Gastroesophageal sphincter (tissue), 4 donors: Measurements from ENCODE around the gene PLAC8L1. TPM values are rescaled to one million over a fixed set of nuclear protein-coding genes. Genes with fewer than 3 reads are reported as not detected.

ENCODE experiments used
- ATAC-seq: fragments of 150-250 bp; one replicate; pipeline ENCODE4 v1.9.1; 2016; ENCODE audit warnings: mild to moderate bottlenecking, moderate library complexity
- H3K27ac ChIP-seq, 4 donors: fragments of 200-600 bp; sonication (generic) in 3 of 4; 1 replicate in 3 of 4; 2 replicates in 1 of 4; pipeline ENCODE4 v1.5.1; 2016 to 2019
- H3K27me3 ChIP-seq: fragments of 200-600 bp; sonication (generic); one replicate; pipeline ENCODE4 v1.5.1; 2019
- H3K36me3 ChIP-seq, 2 donors: fragments of 200-600 bp; sonication (generic); one replicate each; pipeline ENCODE4 v1.5.1; 2019; ENCODE audit warnings: control low read depth in 1 of 2
- H3K4me1 ChIP-seq, 3 donors: fragments of 200-600 bp; sonication (generic); 1 replicate in 2 of 3; 2 replicates in 1 of 3; pipeline ENCODE4 v1.5.1; 2016 to 2019; ENCODE audit warnings: control low read depth in 2 of 3
- H3K4me3 ChIP-seq, 2 donors: fragments of 200-600 bp; sonication (generic); one replicate each; pipeline ENCODE4 v1.5.1; 2019; ENCODE audit warnings: mild to moderate bottlenecking in 1 of 2, moderate library complexity in 1 of 2
- H3K9me3 ChIP-seq, 3 donors: fragments of 200-600 bp; sonication (generic); one replicate each; pipeline ENCODE4 v1.5.1; 2017 to 2019; ENCODE audit warnings: control low read depth in 2 of 3
- CTCF ChIP-seq, 4 experiments: fragments of 200-600 bp in 2 of 4; fragments of 450-650 bp in 2 of 4; sonication (generic) in 1 of 4; IDR thresholded peaks; one replicate each; pipeline ENCODE4 v1.5.1; 2017 to 2019; ENCODE audit warnings: antibody characterized with exemption in 4 of 4, mild to moderate bottlenecking in 2 of 4, moderate library complexity in 2 of 4
- EP300 ChIP-seq: sonication (generic); formaldehyde crosslinking; IDR thresholded peaks from one replicate; pipeline ENCODE4 v1.6.1; 2017; ENCODE audit warnings: antibody characterized with exemption, mild to moderate bottlenecking
- POLR2A ChIP-seq, 2 donors: fragments of 450-650 bp; IDR thresholded peaks; one replicate each; pipeline ENCODE4 v1.6.1; 2017; ENCODE audit warnings: antibody characterized with exemption in 2 of 2, mild to moderate bottlenecking in 2 of 2, moderate library complexity in 1 of 2
- POLR2AphosphoS5 ChIP-seq: sonication (generic); formaldehyde crosslinking; IDR thresholded peaks from one replicate; pipeline ENCODE4 v1.6.1; 2017; ENCODE audit warnings: antibody characterized with exemption
- WGBS, 2 donors: methylation state at CpG; one replicate each; pipeline ENCODE4 v1.1.5; 2018; ENCODE audit warnings: low coverage in 1 of 2; 5-methylcytosine and 5-hydroxymethylcytosine counted together
- total RNA-seq, 4 donors: library from RNA; depleted of rRNA; stranded (reverse); fragments of >200 nt; gene quantifications; one replicate each; pipeline ENCODE4 v1.1.0, GENCODE V29; 2016

PLAC8L1 gene
- total RNA-seq, 4 donors from 2014 or later: 1.2 TPM; not detected in 3

GRCh38 chr5:146069780-146070099 lies 35.6 kb downstream of the PLAC8L1 start:
- TF ChIP-seq POLR2A (IDR thresholded peaks at IDR 0.05): no peak
- no peak for TF ChIP-seq CTCF (IDR thresholded peaks at IDR 0.05)
- TF ChIP-seq POLR2AphosphoS5: no peak
- WGBS, 2 donors: 92 to 100% methylated on average over 2 of the region's 2 CpGs
- Histone ChIP-seq H3K9me3 (no peaks in the 10 kb centered on the region), H3K4me1 (peaks cover 0 to 4% (median 0%) of the 10 kb centered on the region in 3 donors), H3K36me3 (no peaks in the 10 kb centered on the region), H3K4me3 (no peak overlapping the region), H3K27ac (no peak overlapping the region), H3K27me3 (no peaks in the 10 kb centered on the region)
- no peak for ATAC-seq

- Histone ChIP-seq H3K27ac (no peak overlapping the region), H3K4me1 (peaks cover 0 to 4% (median 0%) of the 10 kb centered on the region in 3 donors), H3K27me3 (no peaks in the 10 kb centered on the region), H3K36me3 (no peaks in the 10 kb centered on the region), H3K4me3 (no peak overlapping the region), H3K9me3 (no peaks in the 10 kb centered on the region)
- no peak for ATAC-seq
- TF ChIP-seq CTCF (IDR thresholded peaks at IDR 0.05): no peak
- no peak for TF ChIP-seq POLR2AphosphoS5
- TF ChIP-seq POLR2A (IDR thresholded peaks at IDR 0.05): no peak
- no peak for TF ChIP-seq EP300
- WGBS, 2 donors: 88 to 100% methylated on average over 3 to 5 of the region's 6 CpGs
These were observed 36.2 kb downstream of the PLAC8L1 start for GRCh38 chr5:146068977-146069779.

- H3K4me1 ChIP-seq: peaks cover 0 to 4% (median 0%) of the 10 kb centered on the region in 3 donors
- H3K4me3 ChIP-seq: no peak overlapping the region
- no peak for ATAC-seq
- H3K36me3 ChIP-seq: no peaks in the 10 kb centered on the region
- H3K27ac ChIP-seq: no peak overlapping the region
- no peaks in the 10 kb centered on the region for H3K9me3 ChIP-seq
- no peaks in the 10 kb centered on the region for H3K27me3 ChIP-seq
- WGBS, 2 donors: 41 to 54% methylated on average over 2 to 7 of the region's 9 CpGs
- no peak for TF ChIP-seq POLR2AphosphoS5
- no peak for TF ChIP-seq EP300
- TF ChIP-seq POLR2A (IDR thresholded peaks at IDR 0.05): no peak
- TF ChIP-seq CTCF (IDR thresholded peaks at IDR 0.05): no peak
These were observed 37.2 kb downstream of the PLAC8L1 start for GRCh38 chr5:146068206-146068605.

GRCh38 chr5:146066968-146067367 lies 38.4 kb downstream of the PLAC8L1 start:
- ATAC-seq: no peak
- H3K4me1 ChIP-seq: peaks cover 0 to 4% (median 0%) of the 10 kb centered on the region in 3 donors
- H3K27me3 ChIP-seq: no peaks in the 10 kb centered on the region
- 83 to 93% methylated on average over 1 to 7 of the region's 8 CpGs for WGBS, 2 donors
- H3K36me3 ChIP-seq: no peaks in the 10 kb centered on the region
- no peaks in the 10 kb centered on the region for H3K9me3 ChIP-seq
- H3K27ac ChIP-seq: no peak overlapping the region
- no peak overlapping the region for H3K4me3 ChIP-seq
- no peak for TF ChIP-seq CTCF (IDR thresholded peaks at IDR 0.05)
- no peak for TF ChIP-seq POLR2AphosphoS5
- no peak for TF ChIP-seq EP300
- TF ChIP-seq POLR2A (IDR thresholded peaks at IDR 0.05): no peak

- Histone ChIP-seq H3K27ac (no peak overlapping the region), H3K36me3 (no peaks in the 10 kb centered on the region), H3K27me3 (no peaks in the 10 kb centered on the region), H3K4me1 (no peaks in the 10 kb centered on the region), H3K9me3 (no peaks in the 10 kb centered on the region), H3K4me3 (no peak overlapping the region)
- TF ChIP-seq EP300 (no peak), POLR2AphosphoS5 (no peak), CTCF (IDR thresholded peaks at IDR 0.05) (no peak), POLR2A (IDR thresholded peaks at IDR 0.05) (no peak)
- 97 to 100% methylated on average over 2 to 5 of the region's 5 CpGs for WGBS, 2 donors
- ATAC-seq: no peak
These were observed 45.2 kb downstream of the PLAC8L1 start for GRCh38 chr5:146060221-146060585.
